Naive B cell (primary cell): ENCODE measurements around the gene ATP6V1G1. TPM values are rescaled to one million over a fixed set of nuclear protein-coding genes. Genes with fewer than 3 reads are reported as not detected.

Experiments
- polyA plus RNA-seq, 6 donors: library from polyadenylated mRNA; unstranded; fragments of 300-500 nt; fragmentation: Illumina TruSeq; gene quantifications; one replicate each; pipeline ENCODE4 v1.2.3, GENCODE V29; 2021; ENCODE audit warnings: low read depth in 6 of 6

ATP6V1G1 gene
- polyA plus RNA-seq, 6 donors from 2014 or later: 425 to 637 (median 511) TPM

Other genes starting within 250 kb of the ATP6V1G1 start
- gene AKNA, start 199.8 kb upstream of the ATP6V1G1 start, polyA plus RNA-seq: 10 to 100 TPM in 5 of 6 donors, under 1 TPM in 1; 0.78 to 34.1 (median 13.7) TPM
- 1 to 10 TPM in 2 of 6 donors, under 1 TPM in 4; 0.27 to 2.0 (median 0.95) TPM for gene WHRN, start 82.3 kb upstream of the ATP6V1G1 start, polyA plus RNA-seq
- 10 to 100 TPM; 26.4 to 43.7 (median 32.0) TPM for gene TMEM268, start 23.5 kb downstream of the ATP6V1G1 start, polyA plus RNA-seq
- not detected for gene TEX53, start 70.0 kb downstream of the ATP6V1G1 start, polyA plus RNA-seq
- not detected for gene TEX48, start 94.4 kb downstream of the ATP6V1G1 start, polyA plus RNA-seq
- under 1 TPM in 1 of 6 donors, not detected in 5; 0.16 TPM for gene TNFSF15, start 218.3 kb downstream of the ATP6V1G1 start, polyA plus RNA-seq